BJ (cell line): ENCODE data around the gene CLSTN2. TPM values are rescaled to one million over a fixed set of nuclear protein-coding genes. Genes with fewer than 3 reads are reported as not detected.

ENCODE experiments used
- CTCF ChIA-PET: fragments of 350-600 bp; formaldehyde crosslinking; extraction: SDS; loops from one replicate; lab custom pipeline; 2021; ENCODE audit warnings: antibody characterized with exemption, inconsistent platforms; lab: Yijun Ruan, JAX
- POLR2A ChIA-PET: fragments of 300-600 bp; sonication (Branson Sonifier 250); formaldehyde crosslinking; extraction: SDS; loops from one replicate; lab custom pipeline; 2021; ENCODE audit warnings: antibody characterized with exemption; lab: Charles Lee
- DNase-seq: peaks from one replicate; pipeline ENCODE4 v3.0.0-alpha.2; 2011; ENCODE audit warnings: low read depth
- H3K27me3 ChIP-seq: 2 replicates; pipeline ENCODE4 v1.6.0; 2011; ENCODE audit warnings: low read length; ENCODE audit not compliant: control insufficient read depth, insufficient read depth
- H3K36me3 ChIP-seq: 2 replicates; pipeline ENCODE4 v1.5.1; 2011; ENCODE audit warnings: low read length; ENCODE audit not compliant: control insufficient read depth, insufficient read depth
- H3K4me3 ChIP-seq: 2 replicates; pipeline ENCODE4 v1.5.1; 2011; ENCODE audit warnings: low read depth, mild to moderate bottlenecking, control low read depth, low read length
- CTCF ChIP-seq: IDR thresholded peaks from 2 replicates; pipeline ENCODE4 v1.5.1; 2011; ENCODE audit warnings: low read depth, mild to moderate bottlenecking, control low read depth, inconsistent platforms, low read length, moderate library complexity; ENCODE audit not compliant: insufficient read depth
- polyA plus RNA-seq: library from polyadenylated mRNA; depleted of rRNA; stranded (reverse); fragments of >200 nt; gene quantifications from 2 replicates; pipeline ENCODE4 v1.2.3, GENCODE V29; 2011

The CLSTN2 gene
- polyA plus RNA-seq, 1 experiment, result 1.8 TPM

DNA sequence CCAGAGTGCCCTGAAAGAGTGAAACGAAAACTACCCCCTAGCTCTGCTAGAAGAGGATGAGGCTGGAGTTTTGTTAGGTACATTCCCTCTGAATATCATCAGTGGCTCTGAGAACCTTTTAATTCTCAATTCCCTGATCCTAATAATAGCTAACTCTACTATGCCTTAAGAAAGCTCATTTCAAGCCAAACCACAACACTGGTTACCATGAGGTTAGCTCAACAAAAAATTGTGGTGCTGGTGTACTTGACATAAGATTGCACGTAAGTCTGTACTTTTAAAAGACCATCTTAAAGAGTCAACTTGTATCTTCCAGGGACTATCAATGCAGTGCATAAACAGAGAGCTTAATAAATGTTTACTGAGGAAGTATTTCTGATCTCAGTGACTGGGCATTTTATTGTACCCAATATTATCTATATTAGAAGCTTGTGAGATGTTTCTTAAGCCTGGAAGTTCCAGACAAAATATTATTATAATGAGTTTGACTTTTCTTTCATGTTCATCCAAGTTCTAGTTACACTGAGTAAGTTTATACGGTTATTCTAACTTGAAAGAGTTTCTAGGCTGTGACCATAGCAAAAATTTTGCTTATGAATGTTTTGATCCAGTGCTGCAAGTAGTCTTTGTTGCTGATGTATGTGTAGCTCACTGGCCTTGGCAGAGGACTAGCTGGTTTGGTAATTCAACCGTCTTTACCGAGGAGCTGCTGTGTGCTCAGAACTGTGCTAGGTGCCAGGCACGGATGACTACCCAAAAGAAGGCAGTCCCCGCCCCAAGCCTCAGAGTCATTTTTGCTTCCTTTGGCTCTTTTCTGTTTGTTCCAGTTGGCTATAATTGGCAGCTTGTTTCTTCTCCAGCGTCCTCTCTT, 408.5 kb downstream of the CLSTN2 start:
- H3K36me3 ChIP-seq, result no peaks in the 10 kb centered on the region
- no peak for DNase-seq
- no peak for TF ChIP-seq CTCF
- H3K4me3 ChIP-seq, result no peak overlapping the region
- POLR2A ChIA-PET, result no interaction called here
- CTCF ChIA-PET, result no interaction called here
- no peaks in the 10 kb centered on the region for H3K27me3 ChIP-seq

DNA sequence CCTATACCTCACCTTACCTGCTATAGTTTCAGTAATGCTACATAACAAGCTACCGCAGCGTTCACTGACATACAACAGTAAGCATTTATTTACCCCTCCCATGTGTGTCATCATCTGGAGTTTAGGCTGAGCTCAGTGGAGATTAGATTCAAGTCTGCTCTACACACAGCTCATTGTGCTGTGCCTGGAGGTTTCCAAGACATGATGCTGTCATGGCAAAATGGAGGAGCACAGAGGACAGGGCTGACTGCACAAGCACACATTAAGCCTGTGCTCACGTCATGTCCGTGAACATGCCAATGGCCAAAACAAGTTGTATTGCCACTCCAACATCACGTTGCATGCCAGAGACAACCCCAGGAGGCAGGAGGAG, 409.1 kb downstream of the CLSTN2 start:
- CTCF ChIA-PET, result no interaction called here
- no peaks in the 10 kb centered on the region for H3K27me3 ChIP-seq

DNA sequence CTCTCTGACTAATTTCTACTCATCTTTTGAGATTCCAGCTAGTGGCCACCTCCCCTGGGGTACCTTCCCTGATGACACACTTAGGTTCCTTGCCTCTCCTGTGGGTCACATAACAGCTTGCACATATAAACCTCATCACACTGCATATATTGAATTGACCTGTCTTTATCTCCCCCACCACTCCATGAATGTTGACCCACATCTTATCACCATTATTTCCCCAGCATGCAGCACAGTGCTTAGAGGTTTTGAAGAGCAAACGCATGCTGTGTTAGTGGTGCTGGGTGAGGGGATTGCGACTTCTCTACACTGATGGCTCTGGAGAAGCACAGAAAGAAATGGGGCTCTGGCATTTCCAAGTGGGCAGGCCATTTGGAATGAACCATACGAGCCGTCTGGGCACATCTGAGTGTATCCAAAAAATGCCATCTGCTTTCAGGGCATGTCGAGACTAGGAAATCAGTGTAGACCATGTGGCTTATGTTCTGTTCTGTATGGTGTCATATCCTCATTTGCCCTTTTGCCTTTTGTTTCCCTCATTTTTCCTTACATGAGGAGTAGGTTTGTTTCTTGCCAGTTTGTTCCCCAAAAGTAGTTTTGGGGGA, 409.7 kb downstream of the CLSTN2 start:
- ChIA-PET CTCF (no interaction called here), POLR2A (no interaction called here)
- TF ChIP-seq CTCF, result no peak
- DNase-seq, result no peak
- Histone ChIP-seq H3K36me3 (no peaks in the 10 kb centered on the region), H3K27me3 (no peaks in the 10 kb centered on the region), H3K4me3 (no peak overlapping the region)

More for the DNA sequence above, 409.1 kb downstream of the CLSTN2 start:
- no peaks in the 10 kb centered on the region for H3K36me3 ChIP-seq
- DNase-seq, result no peak
- POLR2A ChIA-PET, result no interaction called here
- H3K4me3 ChIP-seq, result no peak overlapping the region
- TF ChIP-seq CTCF, result no peak

DNA sequence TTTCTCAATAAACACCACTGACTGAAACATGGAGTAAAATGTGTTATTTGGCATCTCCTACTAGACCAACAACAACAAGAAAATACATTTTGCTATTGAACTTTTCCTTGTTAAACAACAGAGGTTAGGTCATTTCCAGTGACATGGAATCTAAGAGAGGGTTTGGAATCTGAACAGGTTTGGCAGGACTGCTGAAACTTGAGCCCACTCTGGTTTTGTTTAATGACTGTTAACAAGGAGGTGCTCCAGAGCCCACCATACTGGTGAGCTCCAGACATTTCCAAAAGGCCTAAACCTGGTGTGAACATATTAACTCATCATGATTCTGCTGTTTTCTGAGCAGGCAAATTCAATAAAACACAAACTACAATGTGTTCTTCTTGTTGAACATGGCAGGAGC, 412.2 kb downstream of the CLSTN2 start:
- no peak for TF ChIP-seq CTCF
- ChIA-PET POLR2A (no interaction called here), CTCF (no interaction called here)
- Histone ChIP-seq H3K27me3 (no peaks in the 10 kb centered on the region), H3K4me3 (no peak overlapping the region), H3K36me3 (no peaks in the 10 kb centered on the region)
- no peak for DNase-seq

- ChIA-PET CTCF (no interaction called here), POLR2A (no interaction called here)
- DNase-seq, result no peak
- Histone ChIP-seq H3K27me3 (no peaks in the 10 kb centered on the region), H3K36me3 (no peaks in the 10 kb centered on the region), H3K4me3 (no peak overlapping the region)
- TF ChIP-seq CTCF, result no peak
These were observed 415.0 kb downstream of the CLSTN2 start for GRCh38 chr3:140349938-140350337.
